Measurements from ENCODE around the gene MBD6.

- TF ChIP-seq CTCF (IDR thresholded peaks at IDR 0.05; ENCODE audit: insufficient read depth, low read depth, low read length) = no peak
- no peak for TF ChIP-seq EZH2 (IDR thresholded peaks at IDR 0.05; ENCODE audit: insufficient read depth, low read length)
Measured at GRCh38 chr12:57515934-57516541, 6.6 kb upstream of the MBD6 start.
